HG02610 (cell line): ENCODE data around the gene LYZL6.
A peak's percentile ranks its signal among the peaks of the same experiment; 100 is the strongest.
"Not testable (repeated sequence)": the region's sequence is repeated elsewhere in the genome, so short reads cannot be mapped to it uniquely, and the experiment has no call there.

Experiments used
- ATAC-seq: cut with Tn5 transposase; IDR thresholded peaks from one replicate; pipeline ENCODE4 v1.9.1; 2021; ENCODE audit warnings: mild to moderate bottlenecking, moderate library complexity; ENCODE audit not compliant: unreplicated experiment

The LYZL6 gene

DNA sequence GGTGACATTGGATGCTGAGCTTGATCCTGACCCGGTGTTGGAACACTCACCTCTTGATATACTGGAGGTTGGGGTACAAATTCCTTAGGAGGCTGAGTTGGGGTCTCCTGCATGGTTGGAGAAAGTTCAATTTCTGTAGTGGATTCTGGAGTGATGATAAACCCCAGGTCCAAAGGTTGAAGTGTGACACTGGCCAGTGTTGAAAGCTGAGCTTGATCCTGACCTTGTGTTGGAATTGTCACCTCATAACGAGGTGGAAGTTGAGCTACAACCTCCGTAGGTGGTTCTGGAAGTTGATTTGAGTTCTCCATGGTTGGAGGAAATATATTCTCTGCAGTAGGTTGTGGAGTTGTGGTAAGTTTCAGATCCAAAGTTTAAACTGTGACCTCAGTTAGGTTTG, 34.1 kb downstream of the LYZL6 start:
- no peak for ATAC-seq

DNA sequence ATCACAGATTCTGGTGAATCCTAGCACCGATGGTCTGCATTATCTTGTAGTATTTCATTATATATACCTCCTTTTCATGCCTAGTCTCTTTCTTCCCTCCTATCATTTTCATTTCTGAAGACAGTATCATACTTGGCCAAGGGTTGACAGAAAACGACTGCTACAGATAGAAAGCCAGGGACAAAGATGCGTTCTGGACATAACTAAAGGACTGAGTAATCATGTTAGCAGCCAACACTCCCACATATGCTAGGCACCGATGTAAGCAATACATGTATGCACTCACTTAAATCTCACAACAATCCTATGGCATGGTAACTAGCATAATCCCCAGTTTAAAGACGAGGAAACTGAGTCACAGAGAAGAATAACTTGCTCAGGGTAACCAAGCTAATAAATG, 35.8 kb downstream of the LYZL6 start:
- ATAC-seq = no peak

DNA sequence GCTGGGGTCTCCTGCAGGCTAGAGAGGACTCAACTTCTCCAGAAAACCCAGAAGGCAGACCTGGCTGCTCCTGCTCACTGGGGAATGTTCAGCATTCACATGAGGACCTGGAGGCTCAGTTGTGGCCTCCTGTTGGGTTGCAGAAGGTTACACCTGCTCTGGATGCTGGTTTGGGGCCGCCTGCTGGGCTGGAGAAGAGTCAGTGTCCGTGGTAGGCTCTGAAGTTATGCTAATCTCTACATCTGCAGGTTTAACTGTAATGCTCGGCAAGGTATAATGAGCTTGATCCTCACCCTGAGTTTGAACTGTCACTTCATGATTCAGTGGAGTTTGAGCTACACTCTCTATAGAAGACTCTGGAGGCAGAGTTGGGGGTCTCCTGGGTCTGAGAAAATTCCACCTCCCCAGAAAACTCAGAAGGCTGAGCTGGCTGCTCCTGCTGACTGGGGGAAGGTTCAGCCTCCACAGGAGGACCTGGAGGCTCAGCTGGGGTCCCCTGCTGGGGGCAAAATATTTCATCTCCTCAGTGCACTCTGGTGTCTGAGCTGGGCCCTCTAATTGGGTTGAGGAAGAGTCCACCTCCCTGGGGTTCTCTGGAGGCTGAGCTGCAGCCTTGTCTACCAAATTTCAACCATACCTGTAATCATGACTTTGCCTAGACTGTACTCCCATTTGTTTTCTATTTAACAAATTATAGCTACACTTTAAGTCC, 36.4 kb downstream of the LYZL6 start:
- no peak for ATAC-seq

DNA sequence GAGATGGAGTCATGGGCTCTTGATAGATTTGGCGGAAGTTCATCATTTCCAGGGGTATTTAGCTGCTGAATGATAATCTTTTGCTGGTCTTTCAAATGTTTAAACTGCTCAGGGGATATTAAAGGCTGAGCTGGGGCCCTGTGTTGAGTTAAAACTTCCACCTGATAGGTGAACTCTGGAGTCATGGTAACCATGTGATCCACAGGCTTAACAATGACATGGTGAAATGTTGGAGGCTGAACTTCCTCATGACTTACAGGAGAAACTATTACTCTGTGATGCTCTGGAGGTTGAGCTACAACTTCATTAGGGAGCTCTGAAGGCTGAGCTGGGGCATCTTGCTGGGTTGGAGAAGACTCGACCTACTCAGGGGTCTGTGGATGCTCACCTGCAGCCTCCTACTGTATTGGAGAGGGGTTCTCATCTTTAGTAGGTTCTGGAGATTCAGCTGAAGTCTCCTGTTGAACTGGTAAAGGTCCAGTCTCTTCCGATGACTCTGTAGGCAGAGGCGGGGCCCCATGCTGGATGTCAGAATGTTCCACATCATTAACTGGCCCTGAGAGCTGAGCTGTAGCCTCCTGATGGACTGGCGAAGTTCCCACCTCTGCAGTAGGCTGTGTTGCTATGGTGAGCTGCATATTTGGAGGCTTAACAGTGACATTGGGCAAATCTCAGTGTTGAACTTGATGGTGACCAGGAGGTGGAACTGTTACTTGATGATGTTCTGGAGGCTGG, 37.2 kb downstream of the LYZL6 start:
- ATAC-seq = no peak

DNA sequence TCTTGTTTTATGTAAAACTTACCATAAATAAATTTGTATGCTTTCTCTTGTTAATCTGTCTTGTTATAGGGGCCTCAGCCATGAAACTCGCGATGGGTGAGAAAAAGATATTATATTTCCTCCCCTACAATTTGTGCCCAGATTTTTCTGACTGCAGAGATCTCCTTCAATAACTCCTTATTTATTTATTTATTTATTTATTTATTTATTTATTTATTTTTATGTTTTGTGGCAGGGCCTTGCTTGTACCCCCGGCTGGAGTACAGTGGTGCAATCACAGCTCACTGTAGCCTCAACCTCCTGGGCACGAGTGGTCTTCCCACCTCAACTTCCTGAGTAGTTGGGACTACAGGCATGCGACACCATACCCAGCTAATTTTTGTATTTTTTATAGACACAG, 40.1 kb downstream of the LYZL6 start:
- ATAC-seq = no peak

DNA sequence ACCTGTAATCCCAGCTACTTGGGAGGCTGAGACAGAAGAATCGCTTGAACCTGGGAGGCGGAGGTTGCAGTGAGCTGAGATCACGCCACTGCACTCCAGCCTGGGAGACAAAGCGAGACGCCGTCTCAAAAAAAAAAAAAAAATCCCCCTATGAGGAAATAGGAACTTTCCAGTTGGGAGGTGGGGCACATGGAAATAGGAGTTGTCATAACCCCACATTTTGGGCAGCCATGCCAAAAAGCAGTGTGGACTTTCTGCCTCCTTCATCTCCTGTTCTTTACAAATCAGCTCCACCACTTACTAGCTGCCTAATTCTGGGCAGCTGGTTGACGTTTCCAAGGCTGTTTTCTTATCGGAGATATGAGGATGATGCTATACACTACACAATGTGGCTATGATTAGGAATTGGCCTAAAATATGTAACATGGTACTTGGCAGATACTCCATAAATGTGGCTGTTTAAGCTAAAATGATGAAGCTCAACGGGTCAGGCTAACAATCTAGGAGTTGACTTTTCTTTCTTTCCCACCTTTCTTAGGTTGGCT, 41.8 kb downstream of the LYZL6 start:
- ATAC-seq = no peak

DNA sequence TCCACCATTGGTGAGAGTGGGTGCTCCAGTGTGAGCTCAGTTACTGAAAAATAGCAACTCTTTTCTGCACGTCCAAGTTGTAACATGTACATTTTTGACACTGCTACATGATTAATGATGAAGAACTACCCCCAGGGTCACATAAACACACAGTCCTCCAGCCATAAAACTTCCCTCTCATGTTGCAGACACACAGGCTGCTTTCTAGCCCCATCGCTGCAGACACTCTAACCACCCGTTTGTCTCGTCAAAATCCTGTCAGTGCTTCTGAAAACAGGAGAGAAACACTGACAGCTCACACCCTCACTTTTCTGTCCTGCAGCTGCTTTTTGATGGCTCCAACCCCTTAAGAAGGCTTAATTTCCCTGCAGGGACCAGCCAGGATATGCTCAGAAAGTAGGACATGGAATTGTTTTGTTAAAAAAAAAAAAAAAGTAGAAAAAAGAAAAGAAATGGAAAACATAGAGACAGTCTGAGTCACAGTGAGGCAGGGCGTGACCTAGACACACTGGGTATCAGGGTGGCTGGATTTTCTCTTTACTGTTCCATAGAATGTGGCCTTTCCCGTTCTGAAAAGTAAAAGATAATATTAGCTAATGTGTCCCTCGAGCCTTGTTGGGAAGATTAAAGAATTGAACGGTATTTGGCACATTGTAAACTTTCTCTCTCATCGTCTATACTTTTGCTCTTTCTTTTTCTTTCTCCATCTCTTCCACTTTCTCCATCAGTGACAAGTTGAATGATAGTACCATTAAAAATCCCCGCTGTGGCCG, 42.6 kb downstream of the LYZL6 start:
- no peak for ATAC-seq

DNA sequence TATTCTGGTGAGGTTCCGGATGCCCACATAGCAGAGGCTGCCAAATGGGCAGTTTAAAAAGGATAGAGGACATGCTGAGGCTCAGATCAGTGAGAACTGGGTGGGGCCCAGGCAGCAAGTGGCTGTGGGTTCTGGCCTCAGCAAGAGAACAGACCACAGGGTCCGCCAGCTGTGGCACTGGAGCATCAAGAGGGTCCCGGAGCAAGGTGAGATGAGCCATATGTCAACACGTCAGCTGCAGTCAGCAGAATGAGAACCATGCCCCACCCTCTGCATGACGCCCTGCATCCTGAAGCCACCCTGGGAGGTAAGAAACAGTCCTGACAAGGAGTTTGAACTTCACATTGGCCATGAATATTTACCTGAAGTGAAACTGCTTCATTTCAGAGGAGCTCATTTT, 43.2 kb downstream of the LYZL6 start:
- ATAC-seq = no peak

DNA sequence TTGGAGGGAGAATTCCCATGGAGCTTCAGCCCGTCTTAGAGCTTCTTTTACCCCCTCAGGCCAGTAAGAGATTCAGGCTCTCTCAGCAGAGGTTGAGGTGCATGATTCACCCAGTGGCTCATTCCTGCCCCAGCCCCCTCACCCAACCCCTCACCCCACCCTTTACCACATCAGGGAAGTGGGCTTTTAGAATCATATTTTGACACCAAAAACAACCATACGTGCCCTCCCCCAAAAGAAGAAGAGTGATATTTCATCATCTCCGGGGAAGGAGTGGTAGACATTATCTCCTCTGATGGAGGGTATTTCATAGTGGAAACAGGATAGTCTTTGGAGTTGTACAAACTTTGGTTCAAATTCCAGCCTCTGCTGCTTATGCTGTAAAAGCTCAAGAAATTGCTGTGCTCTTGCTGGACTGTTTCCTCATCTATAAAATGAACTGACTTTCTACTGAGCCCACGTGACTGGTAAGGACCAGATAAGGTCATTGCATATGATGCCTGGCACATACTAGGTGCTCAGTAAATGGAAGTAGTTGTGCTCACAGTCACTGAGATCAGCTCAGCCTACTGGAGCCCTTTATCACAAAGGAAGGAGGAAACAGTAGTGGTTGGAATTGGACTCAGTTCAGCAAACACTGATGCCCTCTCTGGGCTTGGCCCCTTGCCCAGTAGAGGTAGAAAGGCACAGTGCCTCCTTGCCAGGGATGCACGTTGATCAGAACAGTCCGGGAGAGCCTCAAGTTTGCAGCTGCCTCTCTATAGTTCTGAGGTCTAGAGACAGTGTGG, 45.0 kb downstream of the LYZL6 start:
- no peak for ATAC-seq

DNA sequence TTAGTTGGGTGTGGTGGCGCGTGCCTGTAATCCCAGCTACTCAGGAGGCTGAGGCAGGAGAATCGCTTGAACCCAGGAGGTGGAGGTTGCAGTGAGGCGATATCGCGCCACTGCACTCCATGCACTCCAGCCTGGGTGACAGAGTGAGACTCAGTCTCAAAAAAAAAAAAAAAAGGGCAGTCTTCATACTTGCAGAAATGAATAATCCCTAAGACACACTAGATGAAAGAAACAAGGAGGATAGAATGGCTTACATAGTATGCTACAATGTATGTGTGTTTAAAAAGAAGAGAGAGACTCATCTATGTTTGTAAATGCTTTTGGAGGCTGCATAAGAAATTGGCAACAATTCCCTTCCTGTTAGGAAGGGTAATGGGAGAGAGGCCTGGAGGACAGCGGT, 45.7 kb downstream of the LYZL6 start:
- not testable (repeated sequence) for ATAC-seq

DNA sequence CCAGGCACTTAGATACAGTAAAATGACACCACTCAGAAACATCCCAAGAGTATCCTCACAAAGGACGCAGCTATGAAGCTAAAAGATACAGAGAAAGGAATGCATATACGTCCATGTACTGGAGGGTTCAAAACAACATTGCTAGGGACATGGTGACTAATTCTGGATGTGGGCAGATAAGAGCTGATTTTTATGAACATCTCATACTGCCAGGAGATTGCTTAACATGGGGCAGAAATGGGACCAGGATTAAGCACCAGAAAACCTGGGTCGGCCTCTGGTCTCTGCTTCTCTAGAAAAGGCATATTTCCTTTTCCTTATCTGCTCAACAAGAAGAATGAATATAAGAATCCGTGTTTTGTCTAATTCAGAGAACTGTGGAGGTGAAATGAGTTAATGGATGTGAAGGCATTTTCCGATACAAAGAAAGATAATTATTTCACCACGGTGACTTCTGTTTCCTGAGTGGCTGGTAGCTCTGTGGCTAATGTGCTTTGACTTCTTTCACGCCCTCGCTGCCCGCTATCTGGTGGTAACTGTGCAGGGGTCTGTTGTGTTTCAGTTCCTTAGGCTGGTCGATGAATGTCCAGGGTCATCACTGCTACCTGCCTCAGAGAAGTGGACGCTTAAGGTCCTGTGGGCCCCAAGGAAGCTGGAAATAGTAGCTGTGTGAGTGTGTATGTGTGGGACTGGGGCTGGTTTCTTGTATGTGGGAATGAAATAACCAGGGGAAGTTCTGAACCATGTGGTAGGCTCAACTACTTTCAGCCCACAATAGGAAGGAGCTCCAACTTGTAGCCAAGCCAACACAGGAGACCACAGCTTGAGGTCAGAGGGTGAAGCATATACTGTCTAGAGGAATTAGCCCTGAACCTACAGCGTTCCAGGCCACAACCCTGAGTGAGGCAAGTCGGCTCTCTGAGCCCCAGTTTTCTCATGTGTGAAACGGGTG, 47.6 kb downstream of the LYZL6 start:
- peak; percentile 59 for ATAC-seq

DNA sequence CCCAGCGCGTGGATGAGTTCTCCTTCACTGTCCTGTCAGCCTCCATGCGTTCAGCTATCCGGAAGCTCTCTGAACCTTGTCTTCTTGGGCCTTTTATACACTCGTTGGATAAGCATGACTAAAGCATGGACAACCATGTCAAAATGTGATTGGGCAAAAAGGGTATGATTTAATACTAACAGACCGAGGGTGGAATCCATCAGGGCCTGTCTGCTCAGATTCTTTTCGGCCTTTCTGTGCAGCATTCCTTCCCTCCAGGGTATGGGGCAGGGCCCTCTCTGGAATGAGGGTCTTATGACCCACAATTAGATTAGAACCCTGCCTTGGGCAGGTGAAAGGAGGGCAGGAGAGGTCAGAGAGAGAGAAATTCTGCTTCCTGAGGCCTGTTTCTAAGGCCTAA, 49.3 kb downstream of the LYZL6 start:
- ATAC-seq = no peak

DNA sequence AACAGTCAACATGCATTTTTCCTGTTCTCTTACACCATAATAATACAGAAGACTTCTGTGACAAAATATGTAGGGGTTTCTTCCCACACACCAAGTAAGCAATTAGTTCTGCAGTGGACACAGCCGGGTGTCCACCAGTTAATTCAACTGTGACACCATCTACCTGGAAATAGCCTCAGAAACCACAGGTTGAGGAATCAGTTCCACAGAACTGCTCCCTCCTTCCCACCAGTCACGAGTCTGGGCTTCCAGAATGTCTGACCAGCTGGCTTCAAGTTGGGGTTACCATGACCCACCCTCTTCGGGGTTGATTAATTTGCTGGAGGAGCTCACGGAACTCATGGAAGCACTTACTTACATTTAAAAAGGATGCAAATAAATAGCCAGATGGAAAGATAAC, 49.8 kb downstream of the LYZL6 start:
- ATAC-seq = no peak

DNA sequence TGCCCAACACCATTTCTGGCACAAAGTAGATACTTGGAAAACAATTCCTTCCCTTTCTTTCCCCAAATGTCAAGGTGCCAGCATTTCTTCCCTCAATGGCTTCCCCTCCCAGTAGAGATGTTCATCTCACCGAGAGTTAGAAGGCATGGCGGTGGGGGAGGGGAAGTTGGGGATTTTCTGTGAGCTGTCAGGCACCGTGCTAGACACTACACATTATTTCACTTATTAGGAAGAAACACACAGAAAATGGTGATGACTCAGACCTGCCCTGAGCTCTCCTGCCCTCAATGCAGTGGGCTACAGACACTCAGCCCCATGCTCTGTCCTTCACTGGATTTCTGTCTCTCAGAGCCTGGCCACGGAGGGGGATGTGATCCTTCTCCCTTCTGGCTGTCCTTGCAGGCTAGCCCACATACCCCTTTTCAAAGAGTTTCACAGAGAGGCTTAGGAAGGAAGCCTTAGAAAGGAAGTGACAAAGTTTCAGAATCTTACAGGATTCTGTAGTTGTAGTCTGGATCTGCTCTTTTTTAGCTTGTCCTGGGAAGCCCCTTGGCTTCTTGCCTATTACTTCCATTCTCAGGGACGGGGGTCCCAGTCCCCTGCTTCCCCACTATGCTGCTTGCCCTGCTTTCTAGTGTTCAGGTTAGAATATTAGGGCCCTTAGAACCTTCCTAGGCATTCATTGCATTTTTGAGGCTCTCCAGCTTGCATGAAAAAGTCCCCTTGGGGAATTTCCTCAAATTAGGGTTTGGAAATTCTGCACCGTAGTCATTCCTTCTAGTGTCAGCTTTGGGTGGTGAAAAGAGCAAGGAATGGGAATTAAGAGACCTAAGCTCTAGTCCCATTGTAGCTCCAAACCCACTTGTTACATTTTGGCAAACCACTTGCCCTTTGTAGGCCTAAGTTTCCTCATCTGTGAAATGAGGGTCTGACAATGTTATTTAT, 51.1 kb downstream of the LYZL6 start:
- no peak for ATAC-seq

DNA sequence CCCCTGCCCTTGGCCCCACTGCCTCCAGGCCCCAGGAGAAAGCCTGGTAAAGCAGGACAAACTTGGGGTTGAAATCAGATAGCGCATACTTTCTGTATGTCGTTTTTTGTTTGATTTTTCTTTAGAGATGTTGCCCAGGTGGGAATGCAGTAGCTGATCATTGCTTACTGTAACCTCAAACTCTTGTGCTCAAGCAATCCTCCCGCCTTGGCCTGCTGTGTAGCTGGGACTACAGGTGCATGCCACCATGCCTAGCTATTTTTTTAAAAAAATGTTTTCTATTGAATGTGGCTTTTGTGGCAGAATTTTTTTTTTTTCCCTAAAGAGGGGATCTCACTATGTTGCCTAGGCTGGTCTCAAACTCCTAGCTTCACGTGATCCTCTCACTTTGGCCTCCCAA, 52.2 kb downstream of the LYZL6 start:
- ATAC-seq = no peak

DNA sequence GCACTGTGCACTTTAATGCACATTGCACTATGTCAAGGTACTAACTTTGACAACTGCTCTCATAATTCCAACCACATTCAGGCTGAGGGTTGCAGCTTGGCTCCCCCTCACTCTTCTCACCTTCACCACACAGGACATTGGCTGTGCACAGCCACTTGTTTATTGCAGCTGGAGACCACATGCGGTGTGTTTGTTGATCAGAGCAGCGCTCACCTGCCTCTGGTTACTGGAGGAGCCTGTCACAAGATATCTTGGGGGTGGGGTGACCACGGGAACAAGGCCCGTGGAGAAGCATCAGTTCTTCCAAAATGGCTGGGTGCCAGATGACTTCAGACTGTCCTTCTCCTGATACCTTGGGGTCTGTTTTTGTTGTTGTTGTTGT, 52.7 kb downstream of the LYZL6 start:
- ATAC-seq = no peak

DNA sequence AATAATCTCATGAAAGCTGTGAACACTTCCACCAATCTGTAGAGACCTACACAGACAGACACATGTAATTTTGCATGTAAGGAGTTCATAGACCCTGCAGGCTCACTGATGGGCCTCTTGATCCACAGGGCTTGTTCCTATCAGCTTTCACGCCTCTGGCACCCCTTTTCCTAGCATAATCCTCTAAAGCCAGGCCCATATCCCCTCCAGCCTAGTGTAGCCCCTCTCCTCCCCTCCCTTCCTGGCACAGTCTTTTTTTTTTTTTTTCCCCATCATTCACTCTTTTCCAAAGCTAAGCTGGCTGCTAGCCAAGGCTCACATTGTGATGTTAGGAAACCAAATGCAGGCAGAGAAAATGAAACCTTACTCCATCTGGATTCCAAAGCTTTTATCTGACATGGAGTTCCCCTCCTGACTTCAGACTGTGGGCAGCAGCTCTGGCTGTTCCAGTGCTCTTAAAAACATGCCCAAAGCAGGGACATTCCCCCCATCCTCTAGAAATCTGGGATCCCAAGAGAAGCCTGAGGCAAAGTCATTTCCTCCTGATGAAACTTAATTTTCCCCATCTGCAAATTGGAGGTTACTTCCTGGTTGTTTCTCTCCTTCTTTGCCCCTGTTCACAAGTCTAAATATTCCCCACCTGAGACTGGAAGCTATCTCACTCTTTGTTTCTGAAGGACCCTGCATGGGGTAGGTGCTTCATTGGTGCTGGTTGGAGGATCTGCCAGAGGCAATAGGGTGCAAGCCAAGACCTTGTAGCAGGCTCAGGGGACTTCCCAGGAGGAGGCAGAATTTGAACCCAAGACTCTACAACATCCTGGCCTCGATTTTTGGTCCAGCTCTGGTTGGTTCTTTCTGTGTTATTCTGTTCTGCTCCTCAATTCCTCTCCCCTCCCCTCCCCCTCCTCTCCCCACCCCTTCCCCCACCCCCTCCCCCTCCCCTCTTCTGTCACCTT, 53.4 kb downstream of the LYZL6 start:
- no peak for ATAC-seq

DNA sequence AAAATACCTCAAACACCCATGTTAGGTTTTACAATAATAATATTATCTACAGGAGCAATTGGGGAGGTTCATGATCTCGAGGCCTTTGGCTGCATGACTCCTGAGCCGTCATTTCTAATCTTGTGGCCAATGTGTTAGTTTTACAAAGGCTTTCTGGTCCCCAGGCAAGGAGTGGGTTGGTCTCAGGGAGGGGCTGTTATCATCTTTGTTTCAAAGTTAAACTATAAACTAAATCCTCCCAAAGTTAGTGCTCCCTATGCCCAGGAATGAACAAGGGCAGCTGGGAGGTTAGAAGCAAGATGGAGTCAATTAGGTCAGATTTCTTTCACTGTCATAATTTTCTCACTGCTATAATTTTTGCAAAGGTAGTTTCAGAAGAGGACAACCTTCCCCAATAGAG, 54.3 kb downstream of the LYZL6 start:
- no peak for ATAC-seq
